Activated CD4-positive, alpha-beta T cell treated with anti-CD3 and anti-CD28 coated beads, Interleukin-10, Interleukin-2, amounts not matched to agents 100 ng/mL and 50 ng/mL, durations not matched to agents 16 hours and 8 hours (primary cell): ENCODE data around the gene ILKAP.

Source experiments
- DNase-seq: peaks from one replicate; pipeline ENCODE4 v3.0.0-alpha.2; 2020

The ILKAP gene

DNA sequence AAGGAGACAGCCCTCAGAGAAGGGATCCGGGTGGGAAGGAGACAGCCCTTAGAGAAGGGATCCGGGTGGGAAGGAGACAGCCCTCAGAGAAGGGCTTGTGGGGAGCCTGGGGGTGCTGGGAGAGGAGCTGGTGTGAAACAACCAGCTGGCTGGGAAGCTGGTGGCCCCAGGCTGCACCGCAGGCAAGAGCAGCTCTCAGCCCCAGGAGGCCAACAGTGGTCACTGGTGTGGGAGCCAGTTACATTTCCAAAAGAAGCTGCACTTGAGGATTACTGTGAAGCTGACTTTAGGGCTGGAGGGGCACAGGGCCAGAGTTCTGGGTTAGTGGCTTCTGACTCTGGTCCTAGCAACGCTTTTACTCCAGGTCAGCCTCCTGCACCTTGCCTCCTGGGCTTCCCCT lies 33.1 kb upstream of the ILKAP start:
- no peak for DNase-seq

DNA sequence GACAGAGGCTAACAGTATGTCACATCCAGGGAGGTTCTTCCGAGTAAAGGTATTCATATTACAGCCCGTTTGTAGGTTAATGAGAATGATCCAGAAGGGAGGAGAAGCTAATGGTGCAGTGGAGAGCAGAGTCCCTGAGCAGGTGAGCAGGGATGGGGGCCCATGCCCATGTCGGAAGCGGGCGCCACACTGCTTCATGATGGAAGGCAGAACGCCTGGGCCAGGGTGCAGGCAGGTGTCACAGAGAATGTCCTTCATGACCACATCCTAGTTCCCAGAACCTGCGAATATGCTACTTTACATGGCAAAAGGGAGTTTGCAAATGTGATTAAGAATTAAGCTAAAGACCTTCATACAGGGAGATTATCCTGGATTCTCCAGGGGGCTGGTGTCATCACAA lies 32.4 kb upstream of the ILKAP start:
- no peak for DNase-seq

GRCh38 chr2:238235331-238235732 lies 31.8 kb upstream of the ILKAP start:
- no peak for DNase-seq

DNA sequence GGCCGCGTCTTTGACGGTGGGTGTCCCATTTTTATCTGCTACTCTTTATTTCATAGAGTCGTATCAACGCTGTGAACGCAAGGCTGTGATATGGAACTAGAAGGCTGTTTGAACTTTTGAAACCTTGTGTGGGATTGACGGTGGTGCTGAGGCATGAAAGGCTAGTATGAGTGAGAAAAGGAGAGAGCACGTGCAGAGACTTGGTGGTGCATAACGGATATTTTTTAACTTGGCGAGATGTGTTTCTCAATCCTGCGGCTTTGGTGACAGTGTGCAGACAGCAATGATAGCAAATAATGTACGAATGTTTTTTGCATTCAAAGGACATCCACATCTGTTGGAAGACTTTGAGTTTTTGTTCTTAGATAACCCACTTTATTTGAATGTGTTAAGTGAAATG lies 30.1 kb upstream of the ILKAP start:
- no peak for DNase-seq

DNA sequence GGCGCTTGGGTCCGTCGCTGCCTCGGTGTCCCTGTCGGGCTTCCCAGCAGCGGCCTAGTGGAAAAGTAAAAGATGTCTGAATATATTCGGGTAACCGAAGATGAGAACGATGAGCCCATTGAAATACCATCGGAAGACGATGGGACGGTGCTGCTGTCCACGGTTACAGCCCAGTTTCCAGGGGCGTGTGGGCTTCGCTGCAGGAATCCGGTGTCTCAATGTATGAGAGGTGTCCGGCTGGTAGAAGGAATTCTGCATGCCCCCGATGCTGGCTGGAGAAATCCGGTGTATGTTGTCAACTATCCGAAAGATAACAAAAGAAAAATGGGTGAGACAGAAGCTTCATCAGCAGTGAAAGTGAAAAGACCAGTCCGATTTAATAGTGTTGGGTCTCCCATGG lies 28.3 kb upstream of the ILKAP start:
- DNase-seq, result no peak

DNA sequence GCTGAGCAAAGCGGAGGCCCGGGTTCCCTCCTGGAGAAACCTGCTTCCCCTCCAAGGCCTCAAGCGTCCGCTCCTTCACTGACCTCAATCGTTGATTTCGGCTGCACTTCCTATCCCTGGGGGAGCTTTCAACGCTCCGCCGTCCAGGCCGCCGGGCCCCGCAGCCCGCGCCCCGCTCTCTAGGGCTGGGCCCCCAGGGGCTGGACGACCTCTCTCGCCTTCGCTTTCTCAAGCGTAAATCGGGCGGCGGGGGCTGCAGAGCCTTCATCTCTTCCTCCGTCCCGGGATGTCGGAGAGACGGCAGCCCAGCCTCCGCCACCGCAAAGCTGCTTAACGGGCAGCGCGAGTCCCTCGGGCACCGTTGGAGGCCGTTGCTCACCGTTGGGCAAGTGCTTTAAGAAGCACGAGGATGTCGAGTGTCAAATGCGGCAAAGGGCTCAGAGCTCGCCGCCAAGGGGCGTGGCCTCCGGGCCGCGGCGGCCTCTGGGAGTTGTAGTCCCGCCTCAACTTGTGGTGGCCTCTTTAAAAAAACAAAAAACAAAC lies 27.8 kb upstream of the ILKAP start:
- DNase-seq, result peak; percentile 74

DNA sequence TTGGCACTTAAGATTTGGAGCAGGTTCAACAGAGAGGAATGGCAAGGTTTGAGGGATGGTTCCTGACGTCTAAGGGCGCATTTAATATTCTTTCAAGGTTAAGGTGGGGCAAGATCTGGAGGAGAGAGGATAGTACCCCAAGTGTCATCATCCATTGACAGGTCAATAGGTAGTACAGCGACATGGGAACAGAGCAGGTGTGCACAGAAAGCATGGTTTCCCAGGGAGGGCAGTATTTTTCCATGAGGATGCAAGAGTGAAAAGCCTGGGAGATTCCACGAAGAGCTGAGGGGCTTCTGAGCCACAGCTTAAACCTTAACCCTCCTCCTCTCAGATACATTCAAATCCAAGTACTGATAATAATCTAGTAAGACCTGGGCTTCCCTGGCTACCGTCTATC lies 27.2 kb upstream of the ILKAP start:
- no peak for DNase-seq

- DNase-seq, result no peak
Observed at GRCh38 chr2:238228700-238229099, 25.2 kb upstream of the ILKAP start.

DNA sequence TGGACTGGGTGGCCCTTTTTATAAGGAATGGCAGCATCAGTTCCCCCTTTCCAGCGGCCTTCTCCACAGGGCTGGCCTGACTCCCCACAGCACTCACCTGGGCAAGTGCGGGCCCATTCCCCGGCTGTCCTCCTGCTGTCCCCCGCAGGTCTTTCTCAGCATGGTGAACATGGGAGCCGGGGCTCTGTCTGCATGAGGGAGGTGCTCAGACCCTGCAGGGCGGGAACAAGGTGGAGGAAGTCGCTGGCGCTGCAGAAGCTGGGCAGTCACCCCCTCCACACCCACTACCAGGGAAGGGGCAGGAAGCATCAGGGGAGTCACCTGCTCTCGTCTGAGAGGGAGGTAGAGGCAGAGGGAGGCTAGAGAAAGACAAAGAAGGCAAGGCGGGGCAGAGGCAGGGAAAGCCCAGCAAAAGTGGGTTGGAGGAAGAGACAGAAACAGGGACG lies 24.1 kb upstream of the ILKAP start:
- no peak for DNase-seq

GRCh38 chr2:238226698-238227586 lies 23.4 kb upstream of the ILKAP start:
- DNase-seq, result no peak

DNA sequence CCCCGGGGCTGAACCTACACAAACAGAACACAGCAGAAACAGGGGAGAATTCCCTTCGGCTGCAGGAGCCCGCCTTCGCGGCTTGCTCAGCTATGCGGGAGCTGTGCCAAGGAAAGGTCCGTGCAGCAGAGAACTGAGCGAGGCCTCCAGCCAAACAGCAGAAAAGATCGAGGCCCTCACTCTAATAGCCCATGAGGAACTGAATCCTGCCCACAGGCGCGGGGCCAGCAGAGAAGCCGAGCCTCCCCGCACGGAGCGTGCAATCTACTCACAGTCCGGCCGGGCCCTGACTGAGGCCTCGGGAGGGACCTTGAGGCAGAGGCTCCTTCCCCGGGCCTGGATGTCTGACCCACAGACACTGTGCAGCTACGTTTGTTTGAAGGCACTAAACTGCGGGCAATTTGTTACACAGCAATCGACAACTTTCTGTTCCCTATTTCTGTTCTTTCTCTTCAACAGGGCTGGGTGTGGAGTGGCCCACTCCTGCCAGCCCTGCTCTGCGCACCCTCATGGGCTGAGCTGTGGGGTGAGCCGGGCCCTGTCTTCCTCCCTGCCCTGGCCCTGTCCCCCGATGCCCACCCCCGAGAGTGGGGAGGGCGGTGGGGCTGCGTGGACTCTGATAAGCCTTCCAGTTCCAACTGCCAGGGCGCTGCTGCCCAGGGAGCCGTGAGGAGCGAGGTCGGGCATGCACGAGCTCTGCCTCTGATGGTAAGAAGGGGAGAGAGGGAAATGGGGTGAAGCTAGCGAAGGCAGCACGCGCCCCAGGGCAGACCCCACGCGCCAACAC lies 22.6 kb upstream of the ILKAP start:
- no peak for DNase-seq

DNA sequence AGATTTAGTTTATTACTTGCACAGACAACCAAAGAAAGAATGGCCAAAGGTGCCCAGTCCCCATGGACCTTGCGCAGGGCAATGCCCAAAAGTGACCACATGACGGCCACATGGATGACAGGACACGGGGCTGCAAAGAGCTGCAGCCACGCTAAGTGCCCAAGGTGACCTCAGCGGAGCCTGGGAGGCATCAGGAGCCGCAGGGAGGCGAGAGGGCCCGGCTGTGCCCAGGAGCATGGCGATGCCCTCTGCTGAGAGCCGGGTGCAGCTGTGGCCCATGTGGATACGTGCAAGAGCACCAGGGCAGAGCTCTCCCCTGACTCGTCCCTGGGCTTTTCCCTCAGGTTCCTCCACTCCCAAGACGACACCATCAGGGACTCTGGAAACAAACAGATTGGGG lies 21.6 kb upstream of the ILKAP start:
- DNase-seq, result no peak

DNA sequence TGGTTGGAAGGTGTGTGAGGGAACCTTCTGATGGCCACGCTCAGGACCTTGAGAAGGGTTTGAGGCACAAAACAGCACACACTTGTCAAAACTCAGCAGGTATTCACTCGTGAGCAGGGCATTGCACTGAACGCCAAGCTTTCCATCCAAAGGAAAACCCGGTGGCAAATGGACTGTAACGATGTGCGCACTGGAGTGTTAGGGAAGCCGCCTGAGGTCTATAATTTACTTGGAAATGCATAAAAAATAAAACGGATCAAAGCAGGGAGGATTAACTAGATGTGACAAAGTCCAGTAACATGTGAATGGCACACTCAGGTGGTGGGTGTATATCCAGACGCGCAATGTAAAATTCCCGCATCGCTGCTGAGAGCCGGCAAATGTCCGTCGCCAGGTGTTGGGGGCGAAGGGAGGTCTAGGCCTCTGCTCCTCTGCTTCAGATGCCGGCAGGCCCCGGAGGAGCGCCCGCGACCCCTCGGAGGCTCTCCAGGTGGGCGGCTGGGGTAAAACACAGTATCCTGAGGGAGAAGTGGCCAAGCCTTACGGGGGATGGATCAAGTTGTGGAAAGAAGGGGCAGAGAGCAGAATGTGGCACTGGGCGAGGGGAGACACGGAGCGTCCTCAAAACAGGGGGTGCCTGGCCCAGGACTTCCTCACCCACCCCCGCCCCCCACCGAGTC lies 21.0 kb upstream of the ILKAP start:
- DNase-seq, result no peak

GRCh38 chr2:238220892-238221521 lies 17.5 kb upstream of the ILKAP start:
- DNase-seq, result peak; percentile 36

- no peak for DNase-seq
Observed at GRCh38 chr2:238220274-238220891, 16.9 kb upstream of the ILKAP start.

DNA sequence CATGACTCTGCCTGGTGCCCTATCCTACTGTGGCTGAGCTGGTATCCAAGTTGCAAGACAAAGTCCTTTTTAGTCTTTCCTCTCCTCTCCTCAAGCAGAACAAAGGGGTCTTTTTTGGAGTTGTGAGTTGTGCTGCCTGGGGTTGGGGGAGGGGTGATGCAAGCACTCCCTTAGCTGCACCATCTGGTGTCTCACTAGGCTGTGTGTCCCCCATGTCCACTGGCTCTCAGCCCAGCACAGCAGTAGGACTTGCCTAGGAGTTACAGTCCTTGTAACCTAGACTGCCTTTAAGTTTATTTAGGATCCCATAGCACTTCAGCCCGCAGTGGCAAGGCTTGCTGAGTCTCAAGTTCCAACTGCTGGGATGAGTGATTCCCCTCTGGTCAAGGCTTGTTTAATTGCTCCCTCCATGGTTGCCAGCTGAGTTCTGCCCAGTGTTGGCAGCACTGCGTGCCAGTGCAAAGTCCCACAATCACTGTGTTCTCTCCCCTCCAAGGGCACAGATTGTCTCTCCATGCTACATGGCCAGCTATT lies 13.2 kb upstream of the ILKAP start:
- DNase-seq, result no peak

- DNase-seq, result no peak
Observed at GRCh38 chr2:238207006-238207405, 3.5 kb upstream of the ILKAP start.

DNA sequence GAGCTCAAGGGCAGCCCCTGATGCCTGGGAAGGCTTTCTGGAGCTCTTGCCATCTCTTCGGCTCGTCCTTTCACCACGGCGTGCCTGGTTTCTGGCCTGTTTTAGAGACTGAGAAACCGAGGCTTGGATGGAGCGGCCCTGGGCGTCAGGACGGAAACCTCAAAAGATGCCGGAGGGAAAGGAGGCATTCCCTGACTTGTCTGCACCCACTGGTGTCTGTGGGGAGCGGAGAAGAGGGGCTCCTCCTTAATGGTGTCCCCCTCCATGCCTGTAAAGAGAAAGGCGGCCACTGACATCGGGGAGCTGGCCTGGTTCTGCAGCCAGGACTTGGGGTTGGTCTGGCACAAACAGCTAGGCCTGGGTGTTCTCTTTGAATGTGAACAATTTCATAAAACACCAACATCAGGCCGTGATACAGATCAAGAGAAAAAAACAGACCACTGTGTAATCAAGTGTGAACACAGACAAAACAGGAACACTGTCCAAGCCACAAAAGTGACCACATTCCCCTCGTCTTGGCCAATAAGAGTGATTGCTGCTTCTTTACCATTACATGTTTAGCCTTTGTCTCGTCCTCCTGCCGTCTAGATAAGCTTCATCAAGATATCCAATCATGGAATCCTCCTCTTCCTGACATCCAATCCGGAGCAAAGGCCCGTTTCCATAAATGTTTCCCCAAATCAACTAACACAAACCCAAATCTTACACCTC lies 633 bp upstream of the ILKAP start:
- DNase-seq, result no peak

DNA sequence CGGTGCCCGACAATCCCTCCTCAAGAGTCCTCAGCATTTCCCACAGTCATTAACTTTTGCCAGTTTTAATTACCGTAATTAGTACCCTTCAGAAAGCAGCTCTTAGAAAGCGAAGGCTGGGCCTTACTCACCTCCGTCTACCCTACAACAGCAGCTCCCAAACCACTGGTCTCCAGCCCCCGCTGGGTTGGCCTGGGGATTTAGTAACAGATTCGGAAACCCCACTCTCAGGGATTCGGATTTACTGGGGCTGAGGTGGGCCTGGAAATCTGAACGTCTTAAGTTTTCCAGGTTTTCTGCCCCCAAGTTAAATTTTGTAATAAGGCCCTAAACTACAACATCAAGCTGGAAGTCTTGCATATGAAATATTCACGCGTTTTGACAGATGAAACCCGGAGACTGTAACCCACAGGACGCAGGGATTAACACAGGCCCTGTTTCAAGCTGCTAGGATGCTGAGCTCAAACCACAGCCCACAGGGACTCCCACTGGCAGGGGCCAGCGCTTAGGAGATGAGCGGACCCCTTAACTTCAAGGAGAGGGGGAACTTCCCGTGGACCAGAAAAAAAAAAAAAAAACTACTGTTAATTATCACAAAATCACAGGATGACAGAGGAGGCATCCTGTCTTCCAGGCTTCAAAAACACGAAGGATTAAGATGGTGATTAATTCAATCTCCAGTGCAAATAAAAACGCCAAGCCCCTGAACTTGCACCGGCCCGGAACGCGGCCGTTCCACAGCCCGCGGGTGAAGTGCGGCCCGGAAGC lies 985 bp downstream of the ILKAP start:
- DNase-seq, result peak; percentile 20

DNA sequence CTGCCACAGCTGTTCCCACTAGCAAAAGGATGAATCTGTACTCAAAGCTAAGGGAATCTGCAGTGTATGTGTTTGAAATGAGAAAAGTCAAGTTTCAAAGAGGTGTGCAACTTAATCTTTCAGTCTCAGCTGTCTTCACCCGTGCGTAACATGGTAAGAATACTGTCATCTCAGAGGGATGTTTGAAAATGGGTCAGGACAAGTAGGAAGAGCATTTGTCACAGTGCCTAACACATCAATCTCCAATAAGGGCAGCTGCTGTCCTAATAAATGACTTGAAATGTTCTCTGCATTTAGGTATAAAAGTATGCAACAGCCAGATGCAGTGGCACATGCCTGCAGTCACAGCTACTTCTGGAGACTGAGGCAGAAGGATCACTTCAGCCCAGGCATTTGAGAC lies 13.1 kb downstream of the ILKAP start:
- no peak for DNase-seq
